Heart left ventricle (tissue), 13 donors: Measurements from ENCODE around the gene VWA3A.

ENCODE experiments used
- POLR2A ChIP-seq, 2 donors: fragments of 450-650 bp; IDR thresholded peaks; one replicate each; pipeline ENCODE4 v1.6.1; 2017; ENCODE audit warnings: antibody characterized with exemption in 2 of 2, mild to moderate bottlenecking in 2 of 2, moderate library complexity in 2 of 2
- TF ChIP-seq, protein P1 (sequence below), 12 donors: fragments of 200-600 bp; sonication (generic) in 4 of 12; IDR thresholded peaks; one replicate each; pipeline versions ENCODE4 v1.5.0 to v1.8.0; 2018 to 2022; ENCODE audit warnings: antibody characterized with exemption in 12 of 12, mild to moderate bottlenecking in 5 of 12
- donor health status: ischemic (EF 13 %, LVEDD 7.1; RV severe dilation, severe dysfunction).
- donor health status: DM: no; HTN: yes; CAD: no.
- donor health status: DM: no; HTN: no; CAD: no.
- donor health status: ischemic (EF 25% LVEDD 6.9; RV normal size, moderate dysfunction).
- donor health status: ischemic (EF 25% LVEDD 5.7; RV mildly dilated, moderate dysfunction).
- donor health status: ischemic (EF 35%, LVEDD 5.7; RV mildly dilated, moderate dysfunction).
- donor health status: nonischemic (EF 11% LVEDD 7.7; RV severe dilation, severe dysfunction).
- donor health status: DM: yes; HTN: yes; CAD: no.
- donor health status: PGD.
- donor health status: ischemic (EF 29% LVEDD 5.4; RV normal size, mild dysfunction).
- donor health status: nonischemic (EF 23%, LVEDD 6.1; RV moderate dilation, normal function).

DNA sequence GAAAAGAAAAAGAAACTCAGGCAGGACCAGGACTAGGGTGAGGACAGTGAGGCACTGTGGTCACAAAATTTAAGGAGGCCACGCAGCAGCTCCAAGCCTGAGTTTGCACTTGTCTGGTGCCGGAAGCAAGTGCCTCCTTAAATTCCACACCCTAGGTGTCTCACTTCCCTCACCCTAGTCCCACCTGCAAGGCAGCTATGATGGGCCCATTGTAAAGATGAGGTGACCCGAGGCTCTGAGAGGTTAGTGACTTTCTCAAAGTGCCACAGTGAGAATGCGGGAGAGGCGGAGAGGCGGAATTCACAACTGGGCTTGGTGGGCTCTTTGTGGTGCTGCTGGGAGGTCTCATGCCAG, 92.3 kb downstream of the VWA3A start:
- TF ChIP-seq, protein P1, sequence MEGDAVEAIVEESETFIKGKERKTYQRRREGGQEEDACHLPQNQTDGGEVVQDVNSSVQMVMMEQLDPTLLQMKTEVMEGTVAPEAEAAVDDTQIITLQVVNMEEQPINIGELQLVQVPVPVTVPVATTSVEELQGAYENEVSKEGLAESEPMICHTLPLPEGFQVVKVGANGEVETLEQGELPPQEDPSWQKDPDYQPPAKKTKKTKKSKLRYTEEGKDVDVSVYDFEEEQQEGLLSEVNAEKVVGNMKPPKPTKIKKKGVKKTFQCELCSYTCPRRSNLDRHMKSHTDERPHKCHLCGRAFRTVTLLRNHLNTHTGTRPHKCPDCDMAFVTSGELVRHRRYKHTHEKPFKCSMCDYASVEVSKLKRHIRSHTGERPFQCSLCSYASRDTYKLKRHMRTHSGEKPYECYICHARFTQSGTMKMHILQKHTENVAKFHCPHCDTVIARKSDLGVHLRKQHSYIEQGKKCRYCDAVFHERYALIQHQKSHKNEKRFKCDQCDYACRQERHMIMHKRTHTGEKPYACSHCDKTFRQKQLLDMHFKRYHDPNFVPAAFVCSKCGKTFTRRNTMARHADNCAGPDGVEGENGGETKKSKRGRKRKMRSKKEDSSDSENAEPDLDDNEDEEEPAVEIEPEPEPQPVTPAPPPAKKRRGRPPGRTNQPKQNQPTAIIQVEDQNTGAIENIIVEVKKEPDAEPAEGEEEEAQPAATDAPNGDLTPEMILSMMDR (IDR thresholded peaks at IDR 0.05), result no peak
- no peak for TF ChIP-seq POLR2A (IDR thresholded peaks at IDR 0.05)
